Liver (tissue), 9 donors: ENCODE measurements around the gene TMTC1. TPM values are rescaled to one million over a fixed set of nuclear protein-coding genes. Genes with fewer than 3 reads are reported as not detected.

Experiments used
- DNase-seq: peaks from one replicate; pipeline ENCODE4 v3.0.0-alpha.2; 2017; ENCODE audit warnings: low spot score
- H3K27ac ChIP-seq, 2 donors: one replicate each; pipeline ENCODE4 v1.7.0; 2013; ENCODE audit warnings: inconsistent platforms in 2 of 2, low read length in 2 of 2, control low read depth in 1 of 2, low read depth in 1 of 2, mild to moderate bottlenecking in 1 of 2
- H3K27me3 ChIP-seq, 4 donors: one replicate each; pipeline versions ENCODE4 v1.6.1 to v1.7.0; 2013; ENCODE audit warnings: low read length in 3 of 4, inconsistent platforms in 1 of 4, mild to moderate bottlenecking in 1 of 4, moderate library complexity in 1 of 4; ENCODE audit not compliant: control insufficient read depth in 4 of 4, insufficient read depth in 4 of 4
- H3K36me3 ChIP-seq, 4 donors: one replicate each; pipeline versions ENCODE4 v1.6.1 to v1.7.0; 2013; ENCODE audit warnings: low read length in 3 of 4, mild to moderate bottlenecking in 3 of 4, low read depth in 1 of 4, moderate library complexity in 1 of 4; ENCODE audit not compliant: control insufficient read depth in 4 of 4, insufficient read depth in 3 of 4
- H3K4me1 ChIP-seq, 4 donors: one replicate each; pipeline versions ENCODE4 v1.6.1 to v1.7.0; 2013; ENCODE audit warnings: low read length in 3 of 4, mild to moderate bottlenecking in 3 of 4, moderate library complexity in 1 of 4; ENCODE audit not compliant: control insufficient read depth in 4 of 4, insufficient read depth in 4 of 4
- H3K4me3 ChIP-seq, 3 donors: one replicate each; pipeline versions ENCODE4 v1.6.1 to v1.7.0; 2013; ENCODE audit warnings: low read length in 3 of 3, control low read depth in 1 of 3, low read depth in 1 of 3, mild to moderate bottlenecking in 1 of 3
- H3K9ac ChIP-seq, 2 donors: one replicate each; pipeline ENCODE4 v1.7.0; 2013; ENCODE audit warnings: low read length in 2 of 2, mild to moderate bottlenecking in 2 of 2, moderate library complexity in 2 of 2, control low read depth in 1 of 2, low read depth in 1 of 2
- H3K9me3 ChIP-seq, 4 donors: one replicate each; pipeline versions ENCODE4 v1.6.1 to v1.7.0; 2013; ENCODE audit warnings: low read length in 3 of 4; ENCODE audit not compliant: control insufficient read depth in 4 of 4
- ATF3 ChIP-seq: IDR thresholded peaks from 2 replicates; pipeline ENCODE4 v1.6.1; 2016; ENCODE audit warnings: antibody characterized with exemption
- EGR1 ChIP-seq, 2 donors: IDR thresholded peaks; 2 replicates each; pipeline ENCODE4 v1.6.1; 2016 to 2018; ENCODE audit warnings: antibody characterized with exemption in 2 of 2, low read depth in 2 of 2
- FOXA1 ChIP-seq: IDR thresholded peaks from 2 replicates; pipeline ENCODE4 v1.6.1; 2016; ENCODE audit warnings: antibody characterized with exemption
- FOXA2 ChIP-seq: IDR thresholded peaks from 2 replicates; pipeline ENCODE4 v1.6.1; 2016; ENCODE audit warnings: antibody characterized with exemption
- GABPA ChIP-seq, 2 donors: IDR thresholded peaks in 1 of 2; conservative IDR thresholded peaks in 1 of 2; 2 replicates each; pipeline ENCODE4 v1.6.1; 2016; ENCODE audit warnings: antibody characterized with exemption in 2 of 2, mild to moderate bottlenecking in 1 of 2, moderate library complexity in 1 of 2
- HNF4A ChIP-seq, 2 donors: conservative IDR thresholded peaks; 2 replicates each; pipeline ENCODE4 v1.6.1; 2016; ENCODE audit warnings: antibody characterized with exemption in 2 of 2, mild to moderate bottlenecking in 2 of 2
- HNF4G ChIP-seq: IDR thresholded peaks from 2 replicates; pipeline ENCODE4 v1.6.1; 2016; ENCODE audit warnings: antibody characterized with exemption
- JUND ChIP-seq, 2 donors: IDR thresholded peaks; 2 replicates each; pipeline ENCODE4 v1.6.1; 2016; ENCODE audit warnings: antibody characterized with exemption in 2 of 2
- NR2F2 ChIP-seq: IDR thresholded peaks from 2 replicates; pipeline ENCODE4 v1.6.1; 2016; ENCODE audit warnings: antibody characterized with exemption
- RAD21 ChIP-seq, 2 donors: IDR thresholded peaks; 2 replicates each; pipeline ENCODE4 v1.6.1; 2016; ENCODE audit warnings: antibody characterized with exemption in 2 of 2, mild to moderate bottlenecking in 2 of 2
- REST ChIP-seq: IDR thresholded peaks from 2 replicates; pipeline ENCODE4 v1.6.1; 2016; ENCODE audit warnings: antibody characterized with exemption, mild to moderate bottlenecking
- RXRA ChIP-seq, 2 donors: IDR thresholded peaks; 2 replicates each; pipeline ENCODE4 v1.6.1; 2017 to 2018; ENCODE audit warnings: antibody characterized with exemption in 2 of 2, mild to moderate bottlenecking in 1 of 2
- SP1 ChIP-seq: IDR thresholded peaks from 2 replicates; pipeline ENCODE4 v1.6.1; 2018; ENCODE audit warnings: antibody characterized with exemption, mild to moderate bottlenecking
- TAF1 ChIP-seq: conservative IDR thresholded peaks from 2 replicates; pipeline ENCODE4 v1.6.1; 2016; ENCODE audit warnings: antibody characterized with exemption, mild to moderate bottlenecking
- YY1 ChIP-seq: IDR thresholded peaks from 2 replicates; pipeline ENCODE4 v1.6.1; 2016; ENCODE audit warnings: antibody characterized with exemption, mild to moderate bottlenecking
- ZBTB33 ChIP-seq: IDR thresholded peaks from 2 replicates; pipeline ENCODE4 v1.6.1; 2016; ENCODE audit warnings: antibody characterized with exemption
- polyA plus RNA-seq, 2 donors: library from polyadenylated mRNA; stranded (reverse) in 1 of 2; unstranded in 1 of 2; fragments of 200-250 nt in 1 of 2; fragments of >200 nt in 1 of 2; fragmentation: Nextera tagmentation in 1 of 2; extraction: Ambion mirVana in 1 of 2; gene quantifications; one replicate each; pipeline versions ENCODE4 v1.2.1 to v1.2.3, GENCODE V29; 2013 to 2015
- total RNA-seq, 2 donors: library from RNA; depleted of rRNA; stranded (reverse); fragments of >200 nt; gene quantifications; one replicate each; pipeline ENCODE4 v1.2.3, GENCODE V29; 2014
- TF ChIP-seq, protein P1 (sequence below): fragments of 150-350 bp; IDR thresholded peaks from 2 replicates; pipeline ENCODE4 v1.5.1; 2017; ENCODE audit warnings: improper control_type of control experiment, low read depth, low read length; ENCODE audit not compliant: missing input control
- TF ChIP-seq, protein P2 (sequence below): IDR thresholded peaks from 2 replicates; pipeline ENCODE4 v1.6.1; 2016; ENCODE audit warnings: antibody characterized with exemption
- donor health status: healthy.
- donor health status: healthy.
- donor health status: healthy.
- donor health status: healthy.
- donor health status: healthy.

The TMTC1 gene
- total and polyA plus RNA-seq, 4 donors, result 0.76 to 3.3 (median 2.1) TPM

- no peak overlapping the region for H3K9ac ChIP-seq
- TF ChIP-seq NR2F2, result no peak
- no peak for TF ChIP-seq GABPA (IDR thresholded peaks at IDR 0.05 in 1 of 2, conservative IDR thresholded peaks at IDR 0.05 in 1 of 2)
- H3K27me3 ChIP-seq, result no peaks in the 10 kb centered on the region
- no peak for DNase-seq
- peaks cover 0 to 2% (median 0%) of the 10 kb centered on the region in 4 donors for H3K36me3 ChIP-seq
- no peak overlapping the region for H3K4me3 ChIP-seq
- H3K27ac ChIP-seq, result no peak overlapping the region
- no peaks in the 10 kb centered on the region for H3K4me1 ChIP-seq
- H3K9me3 ChIP-seq, result no peaks in the 10 kb centered on the region
Measured at GRCh38 chr12:29807129-29807528, 23.4 kb upstream of the TMTC1 start.

DNA sequence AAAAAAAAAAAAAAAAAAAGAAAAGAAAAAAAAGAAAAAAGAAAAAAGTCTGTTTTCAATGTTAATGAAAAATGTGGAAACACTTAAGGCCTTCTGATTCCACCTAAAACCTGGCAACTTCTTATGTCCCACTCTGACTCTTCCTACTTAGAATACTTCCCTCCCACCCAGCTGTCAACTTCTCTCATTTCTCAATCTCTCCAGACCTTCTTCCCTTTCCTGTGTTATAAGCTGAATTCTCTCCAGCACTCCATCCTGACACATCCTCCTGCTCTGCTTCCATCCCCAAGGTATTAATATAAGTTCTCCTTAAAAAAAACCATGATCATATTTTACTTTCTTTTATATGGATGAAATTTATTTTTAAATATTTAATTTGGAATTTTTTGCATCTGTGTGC is 20.3 kb upstream of the TMTC1 start:
- Histone ChIP-seq H3K27ac (no peak overlapping the region), H3K9ac (no peak overlapping the region), H3K4me1 (no peaks in the 10 kb centered on the region), H3K4me3 (no peak overlapping the region), H3K36me3 (peaks cover 0 to 2% (median 0%) of the 10 kb centered on the region in 4 donors), H3K9me3 (no peaks in the 10 kb centered on the region), H3K27me3 (no peaks in the 10 kb centered on the region)
- TF ChIP-seq TAF1 (no peak), RAD21 (IDR thresholded peaks at IDR 0.05) (no peak), EGR1 (IDR thresholded peaks at IDR 0.05; ENCODE audit: low read depth in 2 of 2) (no peak), FOXA2 (no peak), HNF4G (no peak), GABPA (IDR thresholded peaks at IDR 0.05 in 1 of 2, conservative IDR thresholded peaks at IDR 0.05 in 1 of 2) (no peak), ZBTB33 (no peak), JUND (IDR thresholded peaks at IDR 0.05) (no peak), SP1 (no peak), REST (no peak), YY1 (no peak), FOXA1 (no peak), NR2F2 (no peak), ATF3 (no peak), RXRA (IDR thresholded peaks at IDR 0.05) (no peak), HNF4A (conservative IDR thresholded peaks at IDR 0.05) (no peak)
- TF ChIP-seq, protein P1, sequence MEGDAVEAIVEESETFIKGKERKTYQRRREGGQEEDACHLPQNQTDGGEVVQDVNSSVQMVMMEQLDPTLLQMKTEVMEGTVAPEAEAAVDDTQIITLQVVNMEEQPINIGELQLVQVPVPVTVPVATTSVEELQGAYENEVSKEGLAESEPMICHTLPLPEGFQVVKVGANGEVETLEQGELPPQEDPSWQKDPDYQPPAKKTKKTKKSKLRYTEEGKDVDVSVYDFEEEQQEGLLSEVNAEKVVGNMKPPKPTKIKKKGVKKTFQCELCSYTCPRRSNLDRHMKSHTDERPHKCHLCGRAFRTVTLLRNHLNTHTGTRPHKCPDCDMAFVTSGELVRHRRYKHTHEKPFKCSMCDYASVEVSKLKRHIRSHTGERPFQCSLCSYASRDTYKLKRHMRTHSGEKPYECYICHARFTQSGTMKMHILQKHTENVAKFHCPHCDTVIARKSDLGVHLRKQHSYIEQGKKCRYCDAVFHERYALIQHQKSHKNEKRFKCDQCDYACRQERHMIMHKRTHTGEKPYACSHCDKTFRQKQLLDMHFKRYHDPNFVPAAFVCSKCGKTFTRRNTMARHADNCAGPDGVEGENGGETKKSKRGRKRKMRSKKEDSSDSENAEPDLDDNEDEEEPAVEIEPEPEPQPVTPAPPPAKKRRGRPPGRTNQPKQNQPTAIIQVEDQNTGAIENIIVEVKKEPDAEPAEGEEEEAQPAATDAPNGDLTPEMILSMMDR, result no peak
- TF ChIP-seq, protein P2, sequence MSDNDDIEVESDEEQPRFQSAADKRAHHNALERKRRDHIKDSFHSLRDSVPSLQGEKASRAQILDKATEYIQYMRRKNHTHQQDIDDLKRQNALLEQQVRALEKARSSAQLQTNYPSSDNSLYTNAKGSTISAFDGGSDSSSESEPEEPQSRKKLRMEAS, result no peak
- no peak for DNase-seq
